IPS-20b (cell line): Measurements from ENCODE around the gene COQ2.
"Not testable (repeated sequence)": the region's sequence is repeated elsewhere in the genome, so short reads cannot be mapped to it uniquely, and the experiment has no call there.

Experiments
- H3K27ac ChIP-seq: one replicate; pipeline ENCODE4 v1.5.1; 2013; ENCODE audit warnings: low read length
- H3K27me3 ChIP-seq: 2 replicates; pipeline ENCODE4 v1.6.1; 2013; ENCODE audit warnings: mild to moderate bottlenecking, low read length, inconsistent platforms; ENCODE audit not compliant: insufficient read depth
- H3K36me3 ChIP-seq: 2 replicates; pipeline ENCODE4 v1.6.1; 2013; ENCODE audit warnings: low read depth, mild to moderate bottlenecking, inconsistent platforms, low read length, moderate library complexity; ENCODE audit not compliant: insufficient read depth
- H3K4me1 ChIP-seq: 2 replicates; pipeline ENCODE4 v1.6.1; 2013; ENCODE audit warnings: mild to moderate bottlenecking, control low read depth, inconsistent platforms, low read length, moderate library complexity; ENCODE audit not compliant: insufficient read depth
- H3K4me3 ChIP-seq: 2 replicates; pipeline ENCODE4 v1.5.1; 2013; ENCODE audit warnings: mild to moderate bottlenecking, low read length, inconsistent platforms
- H3K9ac ChIP-seq: 2 replicates; pipeline ENCODE4 v1.6.1; 2013; ENCODE audit warnings: low read depth, mild to moderate bottlenecking, inconsistent platforms, low read length, moderate library complexity
- H3K9me3 ChIP-seq: 2 replicates; pipeline ENCODE4 v1.6.1; 2013; ENCODE audit warnings: mild to moderate bottlenecking, low read depth, low read length, inconsistent platforms; ENCODE audit not compliant: insufficient read depth

Gene COQ2, protein sequence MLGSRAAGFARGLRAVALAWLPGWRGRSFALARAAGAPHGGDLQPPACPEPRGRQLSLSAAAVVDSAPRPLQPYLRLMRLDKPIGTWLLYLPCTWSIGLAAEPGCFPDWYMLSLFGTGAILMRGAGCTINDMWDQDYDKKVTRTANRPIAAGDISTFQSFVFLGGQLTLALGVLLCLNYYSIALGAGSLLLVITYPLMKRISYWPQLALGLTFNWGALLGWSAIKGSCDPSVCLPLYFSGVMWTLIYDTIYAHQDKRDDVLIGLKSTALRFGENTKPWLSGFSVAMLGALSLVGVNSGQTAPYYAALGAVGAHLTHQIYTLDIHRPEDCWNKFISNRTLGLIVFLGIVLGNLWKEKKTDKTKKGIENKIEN

DNA sequence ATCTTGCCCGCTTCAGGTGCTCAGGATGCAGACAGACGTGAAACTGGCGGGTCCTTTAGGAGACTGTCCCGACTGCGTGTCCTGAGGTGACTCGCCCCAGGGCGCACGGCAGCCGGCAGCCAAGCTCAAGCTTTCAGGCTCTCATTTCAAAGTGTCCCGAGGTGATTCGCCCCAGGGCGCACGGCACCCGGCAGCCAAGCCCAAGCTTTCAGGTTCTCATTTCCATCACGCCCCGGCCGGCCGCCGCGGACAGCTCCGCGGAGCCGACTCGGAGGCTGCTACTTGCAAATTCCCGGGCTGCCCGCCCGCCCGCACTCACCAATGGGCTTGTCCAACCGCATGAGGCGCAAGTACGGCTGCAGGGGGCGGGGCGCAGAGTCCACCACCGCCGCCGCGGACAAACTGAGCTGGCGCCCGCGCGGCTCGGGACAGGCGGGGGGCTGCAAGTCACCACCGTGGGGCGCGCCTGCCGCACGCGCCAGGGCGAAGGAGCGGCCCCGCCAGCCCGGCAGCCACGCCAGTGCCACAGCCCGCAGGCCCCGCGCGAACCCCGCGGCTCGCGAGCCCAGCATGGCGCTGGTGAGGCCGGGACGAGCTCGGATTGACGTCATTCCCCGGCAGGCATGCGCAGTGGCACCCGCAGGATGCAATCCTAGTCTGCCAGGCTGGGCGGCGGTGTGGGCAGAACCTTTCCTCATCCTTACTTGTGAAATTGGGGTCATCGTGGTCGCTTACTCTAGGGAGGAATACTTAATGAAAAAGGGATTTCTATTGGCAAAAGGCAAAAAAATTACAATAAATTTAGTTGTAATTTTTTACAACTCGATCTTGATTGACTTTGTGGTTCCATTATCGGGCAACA is at the start of gene COQ2:
Gene COQ2 (minus strand): TSS at position 606 of the 862 bp plus-strand sequence. CDS start 34 bp downstream, at position 572.
- H3K27me3 ChIP-seq: peaks cover 16% of the 10 kb centered on the region
- no peaks in the 10 kb centered on the region for H3K36me3 ChIP-seq
- peak within 1 kb of the TSS; percentile 81 for H3K27ac ChIP-seq
- peaks cover 5% of the 10 kb centered on the region; the same call in 1 of the 2 replicates for H3K4me1 ChIP-seq
- H3K9me3 ChIP-seq: no peaks in the 10 kb centered on the region
- H3K9ac ChIP-seq: peak within 1 kb of the TSS; percentile 83; the same call in 1 of the 2 replicates
- H3K4me3 ChIP-seq: peak within 1 kb of the TSS; percentile 93

DNA sequence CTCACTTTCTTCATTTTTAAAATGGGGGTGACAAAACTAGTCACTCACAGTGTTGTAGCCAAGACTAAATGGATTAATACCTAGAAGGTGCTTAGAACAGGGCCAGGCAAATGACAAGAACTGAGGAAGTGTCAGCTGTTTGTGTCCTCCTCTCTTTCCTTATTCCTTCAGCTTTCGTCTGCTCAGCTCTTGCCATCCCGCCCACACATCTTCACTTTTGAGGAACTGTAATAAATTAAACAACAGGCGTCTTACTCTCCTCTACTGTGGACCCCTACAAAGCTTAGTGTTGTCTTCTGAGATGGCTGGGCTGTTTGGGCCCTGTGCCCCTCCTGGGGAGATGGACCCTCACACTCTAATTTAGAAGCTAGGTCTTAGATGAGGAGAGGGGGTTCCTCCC is 47.4 kb upstream of the COQ2 start:
- Histone ChIP-seq H3K4me1 (no peaks in the 10 kb centered on the region), H3K27ac (no peak overlapping the region), H3K36me3 (no peaks in the 10 kb centered on the region), H3K4me3 (no peak overlapping the region), H3K27me3 (peaks cover 58% of the 10 kb centered on the region), H3K9me3 (no peaks in the 10 kb centered on the region), H3K9ac (no peak overlapping the region)

DNA sequence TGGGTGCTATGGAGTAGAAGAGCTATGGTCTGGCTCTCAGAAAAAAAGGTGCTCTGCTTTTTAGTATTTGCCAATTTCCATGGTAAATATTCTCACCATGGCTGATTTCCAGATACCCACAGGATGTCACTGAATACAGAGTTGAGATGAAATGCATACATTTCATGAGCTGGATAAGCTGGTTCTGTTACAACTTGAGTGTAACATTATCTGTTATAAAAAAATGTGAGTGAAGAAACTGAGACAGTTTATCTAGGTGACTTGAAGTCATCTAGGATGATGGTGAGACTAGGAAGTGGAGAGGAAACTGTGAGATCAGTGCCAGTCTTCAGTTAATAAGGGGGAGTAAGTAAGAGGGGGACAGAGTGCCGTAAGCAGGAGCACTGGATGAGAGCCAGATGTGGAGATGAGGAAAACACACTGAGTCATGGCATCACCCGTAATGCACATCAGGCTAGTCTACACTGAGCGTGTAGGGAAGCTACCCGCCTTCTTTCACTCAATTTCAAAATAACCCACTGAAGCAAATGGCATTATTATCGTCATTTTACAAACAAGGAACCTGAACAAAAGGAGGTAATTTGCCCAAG is 45.0 kb upstream of the COQ2 start:
- Histone ChIP-seq H3K36me3 (no peaks in the 10 kb centered on the region), H3K9ac (no peak overlapping the region), H3K9me3 (no peaks in the 10 kb centered on the region), H3K27me3 (peaks cover 41% of the 10 kb centered on the region), H3K4me3 (no peak overlapping the region), H3K27ac (no peak overlapping the region), H3K4me1 (no peaks in the 10 kb centered on the region)

DNA sequence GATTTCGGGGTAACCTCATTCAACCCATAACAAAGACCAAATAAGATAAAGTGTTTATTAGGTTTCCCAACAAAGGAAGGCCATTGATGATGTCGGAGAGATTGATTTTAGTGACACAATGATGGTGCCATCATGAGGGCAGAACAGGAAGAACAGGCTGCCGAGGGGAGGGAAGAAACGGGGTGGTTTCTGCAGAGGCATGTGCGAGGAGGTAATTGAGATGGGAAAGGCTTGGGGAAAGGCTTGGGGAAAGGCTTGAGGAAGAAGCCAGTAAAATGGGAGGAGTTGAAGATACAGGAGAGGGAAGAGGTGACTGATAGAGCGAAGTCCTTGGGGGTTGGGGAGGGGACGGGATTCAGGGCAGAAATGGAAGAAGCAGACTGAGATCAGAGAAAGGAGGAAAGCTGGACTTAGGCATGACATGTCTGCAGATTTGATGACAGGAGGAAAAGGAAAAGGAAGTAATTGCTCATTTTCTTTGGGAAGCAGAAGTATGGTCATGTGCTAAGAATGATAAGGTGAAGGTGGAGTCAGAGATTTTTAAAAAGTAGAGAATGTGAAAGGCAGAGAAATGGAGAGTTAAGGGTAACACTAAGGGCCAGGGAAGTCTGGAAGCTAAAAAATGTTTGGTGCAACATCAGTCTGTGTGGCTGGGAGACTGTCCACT is 44.1 kb upstream of the COQ2 start:
- H3K36me3 ChIP-seq: no peaks in the 10 kb centered on the region
- H3K9me3 ChIP-seq: no peaks in the 10 kb centered on the region
- H3K27me3 ChIP-seq: peaks cover 31% of the 10 kb centered on the region
- no peak overlapping the region for H3K9ac ChIP-seq
- no peak overlapping the region for H3K4me3 ChIP-seq
- no peak overlapping the region for H3K27ac ChIP-seq
- H3K4me1 ChIP-seq: no peaks in the 10 kb centered on the region

DNA sequence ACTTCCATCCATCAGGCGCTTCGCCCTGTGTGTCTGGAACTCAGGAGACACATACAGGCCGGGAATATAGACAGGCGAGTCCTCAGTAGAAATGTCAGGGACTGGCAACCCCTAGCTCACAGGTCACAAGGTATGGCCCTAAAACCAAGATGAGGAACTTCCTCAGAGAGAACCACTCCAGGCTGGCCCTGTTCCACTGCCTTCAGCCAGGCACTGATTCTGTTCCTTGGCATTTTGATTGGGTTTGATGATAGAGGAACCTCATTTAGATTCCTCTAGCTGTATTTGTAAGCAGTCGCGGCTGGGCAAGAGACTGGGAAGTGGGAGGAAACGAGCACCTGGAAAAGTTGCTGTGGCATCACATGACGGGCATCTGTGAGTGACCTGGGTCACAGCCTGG is 41.9 kb upstream of the COQ2 start:
- Histone ChIP-seq H3K4me1 (no peaks in the 10 kb centered on the region), H3K27me3 (peaks cover 10% of the 10 kb centered on the region; the same call in 1 of the 2 replicates), H3K9me3 (no peaks in the 10 kb centered on the region), H3K9ac (no peak overlapping the region), H3K27ac (no peak overlapping the region), H3K36me3 (no peaks in the 10 kb centered on the region), H3K4me3 (no peak overlapping the region)

DNA sequence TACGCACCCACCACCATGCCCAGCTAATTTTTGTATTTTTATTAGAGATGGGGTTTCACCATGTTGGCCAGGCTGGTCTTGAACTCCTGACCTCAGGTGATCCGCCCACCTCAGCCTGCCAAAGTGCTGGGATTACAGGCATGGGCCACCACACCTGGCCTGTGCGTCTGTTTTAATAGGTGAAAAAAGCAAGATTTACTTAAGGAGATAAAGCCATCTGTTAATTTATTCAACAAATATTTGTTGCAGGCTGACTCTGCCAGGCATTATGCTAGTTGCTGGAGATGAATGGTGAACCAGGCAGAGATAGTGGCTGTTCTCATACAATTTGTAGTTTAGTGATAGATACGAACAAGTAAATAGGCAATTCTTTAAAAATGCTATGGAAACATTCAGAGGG is 40.7 kb upstream of the COQ2 start:
- not testable (repeated sequence) for H3K9me3 ChIP-seq, H3K4me1 ChIP-seq, H3K9ac ChIP-seq, H3K36me3 ChIP-seq, H3K4me3 ChIP-seq, H3K27ac ChIP-seq
- peaks cover 10% of the 10 kb centered on the region; the same call in 1 of the 2 replicates for H3K27me3 ChIP-seq

DNA sequence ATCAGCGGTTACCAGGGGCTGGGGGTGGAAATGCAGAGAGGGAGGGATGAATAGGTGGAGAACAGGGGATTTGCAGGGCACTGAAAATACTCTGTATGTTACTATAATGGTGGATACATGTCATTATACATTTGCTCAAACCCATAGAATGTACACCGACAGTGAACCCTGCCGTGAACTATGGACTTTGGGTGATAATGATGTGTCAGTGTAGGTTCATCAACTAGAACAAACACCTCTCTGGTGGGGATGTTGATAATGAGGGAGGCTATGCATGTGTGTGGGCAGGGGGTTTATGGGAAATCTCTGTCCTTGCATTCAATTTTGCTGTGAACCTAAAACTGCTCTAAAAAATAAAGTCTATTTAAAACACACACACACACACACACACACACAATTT is 38.5 kb upstream of the COQ2 start:
- no peak overlapping the region for H3K27ac ChIP-seq
- H3K4me1 ChIP-seq: no peaks in the 10 kb centered on the region
- no peaks in the 10 kb centered on the region for H3K36me3 ChIP-seq
- no peak overlapping the region for H3K9ac ChIP-seq
- no peak overlapping the region for H3K4me3 ChIP-seq
- no peaks in the 10 kb centered on the region for H3K27me3 ChIP-seq
- H3K9me3 ChIP-seq: no peaks in the 10 kb centered on the region

DNA sequence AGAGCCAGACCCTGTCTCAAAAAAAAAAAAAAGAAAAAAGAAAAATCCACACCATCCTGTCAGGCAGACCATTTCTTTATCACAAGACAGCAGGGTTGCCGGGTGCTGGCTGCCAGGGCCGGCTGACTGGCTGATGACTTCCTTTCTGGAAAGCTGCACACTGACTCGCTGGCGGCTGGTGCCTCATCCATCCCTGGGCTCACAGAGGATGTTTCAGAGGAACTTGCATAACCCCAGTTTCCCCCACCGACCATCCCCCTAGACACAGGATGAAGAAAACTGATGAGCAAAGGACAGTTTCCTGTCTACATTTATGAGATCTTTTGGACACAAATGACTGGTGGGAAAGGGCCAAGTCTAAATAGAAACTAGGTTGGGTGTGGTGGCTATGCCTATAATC is 36.0 kb upstream of the COQ2 start:
- Histone ChIP-seq H3K27me3 (no peaks in the 10 kb centered on the region), H3K36me3 (no peaks in the 10 kb centered on the region), H3K4me3 (no peak overlapping the region), H3K9me3 (no peaks in the 10 kb centered on the region), H3K4me1 (no peaks in the 10 kb centered on the region), H3K27ac (no peak overlapping the region), H3K9ac (no peak overlapping the region)

DNA sequence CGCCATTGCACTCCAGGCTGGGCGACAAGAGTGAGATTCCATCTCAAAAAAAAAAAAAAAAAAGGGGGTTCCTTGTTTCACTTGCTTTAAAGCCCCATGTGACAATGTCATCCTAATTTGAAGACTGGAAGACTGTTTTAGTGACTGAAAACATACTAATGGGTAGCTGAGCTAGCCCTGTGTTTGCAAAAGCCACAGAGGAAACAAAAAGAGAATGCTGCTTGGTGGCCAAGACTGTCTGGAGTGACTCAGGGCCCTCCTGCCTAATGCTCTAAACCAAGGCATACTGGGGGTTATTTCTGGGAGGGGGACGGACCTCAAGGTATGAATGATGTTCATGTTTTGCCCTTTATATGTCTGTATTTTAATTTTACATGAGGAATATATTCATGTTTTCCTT is 34.1 kb upstream of the COQ2 start:
- Histone ChIP-seq H3K27me3 (no peaks in the 10 kb centered on the region), H3K4me1 (no peaks in the 10 kb centered on the region), H3K9ac (no peak overlapping the region), H3K36me3 (no peaks in the 10 kb centered on the region), H3K27ac (no peak overlapping the region), H3K9me3 (no peaks in the 10 kb centered on the region), H3K4me3 (no peak overlapping the region)

DNA sequence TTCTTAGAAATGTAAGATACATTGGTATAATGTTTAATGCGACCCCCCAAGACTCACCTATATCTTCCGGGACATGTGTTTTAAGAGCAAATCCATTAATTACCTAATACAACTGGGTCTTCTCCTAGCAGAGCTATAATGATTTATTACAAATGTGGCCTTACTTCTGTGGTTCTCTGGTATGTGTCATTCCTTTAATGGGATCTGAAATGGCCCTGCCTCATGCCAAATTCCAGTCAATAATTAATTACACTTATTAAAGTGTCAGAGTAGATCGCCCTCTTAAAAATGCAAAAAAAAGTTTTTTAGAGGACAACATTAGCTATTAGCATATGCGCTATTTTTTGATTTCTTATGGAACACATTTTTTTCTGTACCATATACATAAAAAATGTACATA is 33.1 kb upstream of the COQ2 start:
- H3K4me1 ChIP-seq: no peaks in the 10 kb centered on the region
- no peaks in the 10 kb centered on the region for H3K9me3 ChIP-seq
- no peaks in the 10 kb centered on the region for H3K36me3 ChIP-seq
- no peak overlapping the region for H3K4me3 ChIP-seq
- H3K27me3 ChIP-seq: no peaks in the 10 kb centered on the region
- no peak overlapping the region for H3K9ac ChIP-seq
- H3K27ac ChIP-seq: no peak overlapping the region

DNA sequence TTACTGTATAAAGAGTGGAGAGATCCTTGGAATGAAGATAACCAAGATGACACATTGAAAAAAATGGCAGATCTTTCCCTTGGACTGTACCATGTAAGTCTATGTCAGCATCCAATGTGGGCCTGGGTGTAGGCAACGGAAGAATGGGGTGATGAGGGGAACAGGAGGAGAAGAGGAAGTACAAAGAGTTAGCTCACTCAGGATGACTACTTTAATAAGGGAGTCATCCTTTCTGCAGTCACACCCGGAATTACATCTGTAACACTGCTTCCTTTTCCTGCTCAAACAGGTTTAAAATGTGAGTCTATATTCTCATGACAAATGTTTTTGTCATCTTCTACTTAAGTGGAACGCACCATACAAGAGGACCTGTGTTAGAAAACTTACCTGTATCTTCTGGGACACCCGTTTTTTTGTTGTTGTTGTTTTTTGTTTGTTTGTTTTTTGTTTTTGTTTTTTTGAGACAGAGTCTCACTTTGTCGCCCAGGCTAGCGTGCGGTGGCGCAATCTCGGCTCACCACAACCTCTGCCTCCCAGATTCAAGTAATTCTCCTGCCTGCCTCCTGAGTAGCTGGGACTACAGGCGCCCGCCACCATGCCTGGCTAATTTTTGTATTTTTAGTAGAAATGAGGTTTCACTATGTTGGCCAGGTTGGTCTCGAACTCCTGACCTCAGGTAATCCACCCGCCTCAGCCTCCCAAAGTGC is 32.0 kb upstream of the COQ2 start:
- H3K4me3 ChIP-seq: no peak overlapping the region
- no peaks in the 10 kb centered on the region for H3K9me3 ChIP-seq
- H3K4me1 ChIP-seq: no peaks in the 10 kb centered on the region
- H3K9ac ChIP-seq: no peak overlapping the region
- no peaks in the 10 kb centered on the region for H3K27me3 ChIP-seq
- H3K27ac ChIP-seq: no peak overlapping the region
- H3K36me3 ChIP-seq: no peaks in the 10 kb centered on the region
